HG03469 (cell line): Measurements from ENCODE around the gene EXOC2.

Experiments
- ATAC-seq: cut with Tn5 transposase; IDR thresholded peaks from one replicate; pipeline ENCODE4 v1.9.1; 2021; ENCODE audit warnings: mild to moderate bottlenecking, moderate library complexity, moderate number of reproducible peaks; ENCODE audit not compliant: unreplicated experiment

Gene EXOC2

DNA sequence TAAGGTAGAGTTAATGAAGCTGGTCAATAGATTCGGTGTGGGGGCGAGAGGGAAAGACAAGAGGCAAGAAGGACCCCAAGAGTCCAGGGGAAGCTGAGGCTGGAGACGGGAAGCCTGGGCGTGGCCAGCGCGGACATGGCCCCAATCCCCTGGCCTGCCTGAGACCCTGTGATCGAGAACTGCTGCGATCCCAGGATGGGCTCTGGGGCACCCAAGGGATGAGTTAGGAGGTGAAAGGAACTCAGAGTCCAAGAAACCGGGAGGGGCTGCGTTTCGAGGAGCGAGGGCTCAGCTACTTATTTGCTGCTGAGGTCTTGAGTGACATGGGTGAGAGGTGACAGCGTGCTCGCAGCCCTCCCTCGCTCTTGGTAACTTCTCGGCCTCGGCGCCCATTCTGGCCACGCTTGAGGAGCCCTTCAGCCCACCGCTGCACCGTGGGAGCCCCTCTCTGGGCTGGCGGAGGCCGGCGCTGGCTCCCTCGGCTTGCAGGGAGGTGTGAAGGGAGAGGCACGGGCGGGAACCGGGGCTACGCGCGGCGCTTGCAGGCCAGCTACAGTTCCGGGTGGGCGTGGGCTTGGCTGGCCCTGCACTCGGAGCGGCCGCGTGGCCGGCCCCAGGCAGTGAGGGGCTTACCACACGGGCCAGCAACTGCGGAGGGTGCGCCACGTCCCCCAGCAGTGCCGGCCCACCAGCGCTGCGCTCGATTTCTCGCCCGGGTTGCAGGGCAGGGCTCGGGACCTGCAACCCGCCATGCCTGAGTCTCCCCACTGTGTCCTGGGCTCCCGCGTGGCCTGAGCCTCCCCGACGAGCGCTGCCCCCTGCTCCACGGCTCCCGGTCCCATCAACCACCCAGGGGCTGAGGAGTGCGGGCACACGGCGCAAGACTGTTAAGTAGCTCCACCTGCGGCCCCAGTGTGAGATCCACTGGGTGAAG is 243.2 kb downstream of the EXOC2 start:
- no peak for ATAC-seq

DNA sequence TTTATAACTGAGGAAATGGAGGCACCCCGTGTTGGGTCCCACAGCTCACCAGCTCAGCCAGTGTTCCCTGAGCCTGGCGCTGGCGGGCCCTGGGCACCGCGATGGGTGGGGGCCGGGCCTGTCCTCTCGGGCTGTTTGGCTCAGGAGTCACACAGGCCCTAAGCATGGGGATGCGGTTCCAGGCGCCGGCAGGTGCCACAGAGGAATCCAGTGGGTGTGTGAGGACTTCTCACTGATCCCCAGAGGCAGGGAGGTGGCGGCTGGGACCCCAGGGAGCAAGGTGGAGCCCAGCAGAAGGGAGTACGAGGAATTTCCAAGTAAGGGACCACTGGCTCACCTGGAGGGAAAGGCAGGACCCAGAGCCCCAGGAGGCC is 243.9 kb downstream of the EXOC2 start:
- no peak for ATAC-seq

DNA sequence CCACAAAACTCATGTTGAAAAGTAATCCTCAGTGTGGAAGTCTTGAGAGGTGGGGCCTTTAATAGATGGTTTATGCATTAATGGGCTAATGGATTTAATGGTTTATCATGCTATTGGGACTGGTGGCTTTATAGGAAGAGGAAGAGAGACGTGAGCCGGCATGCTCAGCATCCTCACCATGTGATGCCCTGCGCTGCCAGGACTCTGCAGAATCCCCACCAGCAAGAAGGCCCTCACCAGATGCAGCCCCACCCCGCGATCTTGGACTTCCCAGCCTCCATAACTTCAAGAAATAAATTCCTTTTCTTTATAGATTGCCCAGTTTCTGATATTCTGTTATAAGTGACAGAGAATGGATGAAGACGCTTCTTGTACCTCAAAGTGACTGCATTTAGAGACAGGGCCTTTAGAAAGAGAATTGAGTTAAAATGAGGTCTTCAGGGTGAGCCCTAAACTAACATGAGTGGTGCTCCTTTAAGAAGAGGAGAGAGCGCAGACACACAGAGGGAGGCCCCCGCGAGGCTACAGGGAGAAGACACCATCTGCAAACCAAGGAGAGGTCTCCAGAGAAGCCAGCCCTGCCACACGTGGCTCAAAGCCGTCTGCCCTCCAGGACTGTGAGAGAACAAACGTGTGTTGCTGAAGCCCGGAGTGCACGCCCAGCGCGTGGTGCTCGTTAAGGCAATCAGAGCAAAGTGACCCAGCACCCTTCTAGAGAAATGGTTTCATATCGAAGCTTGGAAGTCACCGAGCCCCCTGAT is 244.5 kb downstream of the EXOC2 start:
- no peak for ATAC-seq

- no peak for ATAC-seq
Measured at GRCh38 chr6:447381-448165, 245.4 kb downstream of the EXOC2 start.

DNA sequence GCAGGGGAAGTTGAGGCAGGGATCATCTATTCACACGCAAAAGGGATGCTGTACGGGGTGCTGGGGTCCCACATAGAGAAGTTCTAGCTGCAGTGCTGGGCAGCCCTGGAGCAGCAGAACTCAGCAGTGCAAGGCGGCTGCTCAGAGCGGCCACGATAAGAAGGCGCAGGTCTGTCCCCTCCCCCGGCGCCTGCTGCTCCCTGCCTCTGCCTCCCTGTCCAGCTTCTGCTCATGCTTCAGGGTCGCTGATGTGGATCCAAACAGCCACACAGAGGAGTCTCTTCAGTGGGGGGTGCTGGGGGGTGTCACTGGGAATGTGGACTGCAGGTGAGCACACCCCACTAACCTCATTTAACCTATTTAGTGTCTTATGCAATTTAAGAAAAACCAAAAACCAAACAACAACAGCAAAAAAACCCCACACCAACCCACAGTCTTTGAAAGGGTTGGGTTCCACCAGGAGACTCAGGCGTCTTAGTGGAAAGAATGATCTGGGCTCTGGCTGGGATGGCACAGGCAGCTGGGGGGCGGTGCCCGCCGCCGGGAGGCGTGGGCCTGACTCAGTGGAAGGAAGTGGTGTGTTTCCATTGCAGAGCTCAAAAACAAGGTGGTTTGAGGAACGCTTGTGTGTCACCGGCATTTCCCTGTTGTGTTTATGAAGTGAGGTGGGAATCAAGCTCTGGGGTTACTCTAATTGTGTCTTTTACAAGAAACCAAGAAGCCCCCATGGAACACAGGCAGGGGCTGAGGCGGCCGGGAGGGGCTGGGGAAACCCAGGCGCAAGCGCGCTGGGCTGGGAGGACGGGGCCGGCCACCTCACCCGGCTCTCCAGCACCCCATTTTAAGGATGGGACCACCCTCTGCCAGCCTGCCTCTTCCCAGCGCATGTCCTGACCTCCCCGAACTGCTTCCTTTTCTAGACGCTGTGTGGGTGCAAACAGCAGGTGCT is 246.2 kb downstream of the EXOC2 start:
- no peak for ATAC-seq

DNA sequence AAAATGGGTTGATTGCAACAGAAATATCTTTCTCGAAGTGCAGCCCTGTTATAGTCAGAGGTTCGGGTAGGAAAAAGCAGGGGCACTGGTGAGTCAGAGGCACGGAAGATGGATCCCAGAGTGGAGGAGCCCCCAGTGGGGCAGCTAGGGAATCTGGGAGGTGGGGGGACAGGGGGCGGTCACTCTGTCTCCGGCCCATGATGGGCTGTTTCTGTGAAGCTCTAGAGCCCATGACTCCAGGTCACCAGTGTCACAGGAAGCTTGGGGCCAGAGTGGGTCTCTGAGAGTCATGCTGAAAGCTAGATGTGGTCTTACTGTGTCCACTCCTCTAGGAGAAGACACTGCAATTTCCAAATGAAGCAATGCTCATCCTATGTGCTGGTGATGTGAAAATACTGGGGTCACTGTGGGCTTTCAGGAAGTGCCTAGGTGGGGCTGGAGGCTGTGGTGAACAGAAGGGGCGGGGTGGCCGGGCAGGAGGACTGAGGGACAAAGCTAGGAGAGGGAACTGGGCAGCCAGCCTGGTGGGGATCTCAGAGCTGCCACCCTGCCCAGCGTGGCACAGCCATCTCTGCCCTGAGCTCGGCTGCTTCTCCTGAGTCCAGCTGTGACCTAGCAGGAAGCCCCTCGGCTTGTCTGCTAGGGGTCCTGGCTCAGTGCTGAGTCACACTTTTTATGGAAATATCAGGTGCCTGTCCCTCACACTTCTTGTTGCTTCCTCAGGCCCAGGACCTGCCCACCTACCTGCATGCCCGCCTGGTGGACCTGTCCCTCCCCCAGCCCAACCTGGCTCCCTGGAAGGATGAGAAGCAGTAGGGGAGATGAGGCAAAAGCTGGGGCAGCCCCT is 247.1 kb downstream of the EXOC2 start:
- ATAC-seq, result no peak

DNA sequence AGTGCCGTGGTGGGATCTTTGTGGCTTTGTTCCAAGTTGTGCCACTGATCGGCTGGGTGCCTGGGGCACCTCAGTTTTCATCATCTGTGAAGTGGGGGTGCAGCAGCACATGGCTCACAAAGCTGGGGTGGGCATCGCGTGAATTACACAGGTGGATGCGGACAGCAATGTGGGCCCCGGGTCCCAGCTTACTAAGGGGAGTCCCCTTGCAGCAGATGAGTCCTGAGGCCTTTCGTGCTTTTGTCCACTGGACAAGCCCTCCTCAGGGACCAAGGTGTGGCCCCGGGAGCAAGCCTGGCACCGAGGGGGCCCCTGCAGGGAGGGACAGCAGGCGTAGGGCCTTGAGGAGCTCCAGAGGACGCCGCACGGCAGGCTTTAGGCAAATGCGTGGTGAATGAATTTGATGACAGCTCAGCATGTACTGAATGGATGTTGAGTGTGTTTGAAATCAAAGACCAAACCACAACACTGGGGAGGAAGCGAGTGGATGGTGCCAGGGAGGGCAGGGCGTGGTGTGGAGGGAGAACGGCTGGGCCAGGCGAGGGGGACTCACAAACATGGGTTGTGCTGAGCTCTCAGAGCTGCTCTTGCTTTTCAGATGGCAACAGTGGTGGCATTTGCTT is 248.2 kb downstream of the EXOC2 start:
- no peak for ATAC-seq

DNA sequence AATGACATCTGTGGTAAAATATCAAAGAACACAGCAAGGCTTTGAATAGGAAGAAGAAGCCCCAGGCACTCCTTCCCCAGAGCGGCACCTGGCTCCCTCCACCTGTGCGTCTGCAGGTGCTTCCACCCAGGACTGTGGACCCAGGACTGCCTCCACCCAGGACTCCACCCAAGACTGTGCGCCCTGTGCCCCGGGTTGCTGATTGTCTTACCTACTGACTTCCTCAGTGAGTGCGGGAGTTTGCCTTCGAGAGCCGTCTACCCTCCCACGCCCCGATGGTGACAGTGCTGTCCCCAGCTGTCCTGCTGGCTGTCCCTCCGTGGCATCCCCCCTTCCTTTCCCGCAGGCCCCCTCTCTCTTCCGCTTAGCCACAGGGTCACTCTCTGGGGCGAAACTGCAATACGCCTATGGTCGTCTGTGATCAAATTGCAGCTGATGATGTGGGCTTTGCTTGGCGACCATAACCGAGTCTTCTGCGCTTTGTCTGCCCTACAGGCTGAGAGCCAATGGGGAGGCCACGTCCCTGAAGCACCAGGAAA is 249.2 kb downstream of the EXOC2 start:
- no peak for ATAC-seq

DNA sequence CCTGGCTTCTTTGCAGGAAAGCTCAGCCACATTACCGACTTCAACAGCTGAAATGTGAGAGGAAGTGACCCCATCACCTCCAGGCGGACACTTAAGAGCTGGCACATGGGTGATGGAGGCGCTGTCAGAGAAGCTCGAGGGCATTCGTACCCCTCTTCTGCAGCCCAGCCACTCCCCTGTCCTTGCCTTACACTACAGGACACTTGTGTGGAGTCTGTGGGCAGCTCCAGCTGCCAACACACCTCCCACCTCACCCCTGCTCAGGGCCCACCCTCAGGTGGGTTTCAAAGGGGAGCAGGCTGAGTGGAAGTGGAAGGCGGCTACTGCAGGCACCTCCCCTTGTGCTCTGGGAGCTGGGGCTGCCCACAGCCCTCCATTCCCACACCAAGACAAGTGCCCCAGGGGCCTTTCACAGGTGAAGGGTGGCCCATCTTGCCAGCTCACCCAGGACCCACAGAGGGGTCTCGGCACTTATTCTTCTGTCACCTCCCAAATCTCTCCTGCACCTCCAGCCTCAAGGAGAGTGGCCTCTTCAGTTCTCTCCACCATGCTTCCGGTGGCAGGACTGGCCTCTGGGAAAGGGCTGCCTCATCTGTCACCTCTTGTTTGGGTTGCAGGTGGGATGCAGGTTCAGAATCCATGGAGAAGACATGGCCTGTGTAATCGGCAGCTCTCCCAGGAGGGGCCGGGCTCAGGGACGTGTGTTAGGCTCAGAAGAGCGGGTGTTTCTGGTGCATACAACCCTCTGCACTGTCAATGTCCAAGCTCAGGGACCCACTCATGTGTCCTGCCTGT is 251.6 kb downstream of the EXOC2 start:
- ATAC-seq, result no peak

DNA sequence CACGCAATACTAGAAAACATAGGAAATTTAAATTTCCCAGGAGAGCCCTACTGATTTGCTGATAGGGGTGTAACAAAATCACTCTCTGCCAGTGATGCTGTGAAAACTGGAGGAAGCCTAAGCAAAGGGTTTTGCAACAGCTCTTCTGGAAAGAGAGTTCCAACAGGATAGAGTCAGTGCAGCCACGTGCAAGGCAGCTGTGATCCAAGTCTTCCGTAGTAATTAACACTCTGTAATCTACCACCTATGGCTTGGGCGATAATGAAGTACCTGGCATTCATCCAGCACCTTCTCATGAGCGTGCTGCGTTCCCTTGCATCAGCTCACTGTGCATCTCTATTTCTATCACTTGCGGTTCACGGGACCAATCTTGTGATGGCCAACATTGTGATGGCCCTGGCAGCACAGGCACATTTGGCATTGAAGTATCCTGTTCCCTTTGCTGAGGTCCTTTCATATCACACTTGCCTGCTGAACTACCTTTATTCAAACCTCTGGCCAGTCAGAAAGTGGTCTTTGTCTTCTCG is 253.2 kb downstream of the EXOC2 start:
- no peak for ATAC-seq

GRCh38 chr6:438634-439170 is 254.2 kb downstream of the EXOC2 start:
- no peak for ATAC-seq

GRCh38 chr6:437037-437392 is 255.9 kb downstream of the EXOC2 start:
- no peak for ATAC-seq

- ATAC-seq, result no peak
Measured at GRCh38 chr6:436308-437036, 256.5 kb downstream of the EXOC2 start.

GRCh38 chr6:435441-436307 is 257.3 kb downstream of the EXOC2 start:
- no peak for ATAC-seq
